Effector CD4-positive, alpha-beta T cell (primary cell): Measurements from ENCODE around the gene NTHL1.

ENCODE experiments used
- DNase-seq: peaks from one replicate; pipeline ENCODE4 v3.0.0-alpha.2; 2020

The NTHL1 gene

GRCh38 chr16:2083876-2084780, 36.5 kb upstream of the NTHL1 start:
- DNase-seq: no peak

GRCh38 chr16:2083409-2083808, 35.8 kb upstream of the NTHL1 start:
- DNase-seq: no peak

- DNase-seq: no peak
Measured at GRCh38 chr16:2082983-2083364, 35.3 kb upstream of the NTHL1 start.

GRCh38 chr16:2082171-2082982, 34.7 kb upstream of the NTHL1 start:
- no peak for DNase-seq

GRCh38 chr16:2081201-2082084, 33.8 kb upstream of the NTHL1 start:
- no peak for DNase-seq

- no peak for DNase-seq
Measured at GRCh38 chr16:2079991-2080390, 32.4 kb upstream of the NTHL1 start.

GRCh38 chr16:2079311-2079800, 31.7 kb upstream of the NTHL1 start:
- DNase-seq: no peak

- DNase-seq: no peak
Measured at GRCh38 chr16:2078691-2079090, 31.1 kb upstream of the NTHL1 start.

GRCh38 chr16:2078096-2078495, 30.5 kb upstream of the NTHL1 start:
- no peak for DNase-seq

GRCh38 chr16:2077696-2078095, 30.1 kb upstream of the NTHL1 start:
- no peak for DNase-seq

- no peak for DNase-seq
Measured at GRCh38 chr16:2077016-2077415, 29.4 kb upstream of the NTHL1 start.

GRCh38 chr16:2076072-2076865, 28.6 kb upstream of the NTHL1 start:
- DNase-seq: no peak

GRCh38 chr16:2075631-2076030, 28.0 kb upstream of the NTHL1 start:
- no peak for DNase-seq

GRCh38 chr16:2074071-2074470, 26.4 kb upstream of the NTHL1 start:
- no peak for DNase-seq

GRCh38 chr16:2072926-2073325, 25.3 kb upstream of the NTHL1 start:
- no peak for DNase-seq

GRCh38 chr16:2071454-2072202, 24.0 kb upstream of the NTHL1 start:
- DNase-seq: no peak

GRCh38 chr16:2070576-2071453, 23.2 kb upstream of the NTHL1 start:
- DNase-seq: no peak

GRCh38 chr16:2066139-2066538, 18.5 kb upstream of the NTHL1 start:
- DNase-seq: no peak

- no peak for DNase-seq
Measured at GRCh38 chr16:2064368-2064945, 16.8 kb upstream of the NTHL1 start.

GRCh38 chr16:2063861-2064260, 16.2 kb upstream of the NTHL1 start:
- no peak for DNase-seq
